ENCODE measurements around the gene CLEC14A.

The CLEC14A gene

DNA sequence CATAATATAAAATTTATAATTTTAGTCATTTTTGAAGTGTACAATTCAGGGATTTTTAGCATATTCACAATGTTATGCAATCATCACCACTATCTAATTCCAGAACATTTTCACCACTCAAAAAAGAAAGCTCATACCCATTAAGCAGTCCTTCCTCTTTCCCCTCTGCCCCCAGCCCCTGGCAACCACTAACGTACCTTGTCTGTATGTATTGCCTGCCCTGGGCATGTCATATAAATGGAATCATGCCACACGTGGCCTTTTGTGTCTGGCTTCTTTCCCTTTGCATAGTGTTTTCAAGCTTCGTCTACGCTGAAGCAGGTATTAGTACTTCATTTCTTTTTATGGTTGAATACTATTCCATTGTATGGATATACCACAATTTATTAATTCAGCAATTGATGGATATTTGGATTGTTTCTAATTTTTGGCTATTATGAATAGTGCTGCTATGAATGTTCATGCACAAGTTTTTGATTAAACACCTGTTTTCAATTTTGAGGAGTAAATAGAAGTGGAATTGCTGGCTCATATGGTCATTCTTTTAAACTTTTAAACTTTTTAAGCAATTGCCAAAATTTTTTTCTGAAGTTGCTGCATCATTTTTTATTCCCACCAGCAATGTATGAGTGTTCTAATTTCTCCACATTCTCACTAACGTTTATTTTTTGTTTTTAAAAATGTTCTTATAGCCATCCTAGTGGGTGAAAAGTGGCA is 49.8 kb downstream of the CLEC14A start:
- no peak for DNase-seq

GRCh38 chr14:38205119-38205813 is 50.6 kb downstream of the CLEC14A start:
- no peak for DNase-seq

GRCh38 chr14:38204719-38205115 is 51.2 kb downstream of the CLEC14A start:
- DNase-seq: no peak

Measured in GF-D8 (cell line).